Spinal cord (tissue), 10 donors: Measurements from ENCODE around the gene ENG. TPM values are rescaled to one million over a fixed set of nuclear protein-coding genes. Genes with fewer than 3 reads are reported as not detected.

Experiments
- DNase-seq, 6 donors: peaks; one replicate each; pipeline versions ENCODE4 v3.0.0 to v3.0.0-alpha.2; 2013 to 2015; ENCODE audit warnings: low spot score in 6 of 6, low read depth in 4 of 6
- H3K27ac ChIP-seq: one replicate; pipeline ENCODE4 v1.5.1; 2013; ENCODE audit warnings: low read depth, low read length, control low read depth
- H3K27me3 ChIP-seq: one replicate; pipeline ENCODE4 v1.6.1; 2013; ENCODE audit warnings: low read length; ENCODE audit not compliant: control insufficient read depth, insufficient read depth
- H3K36me3 ChIP-seq: one replicate; pipeline ENCODE4 v1.6.1; 2013; ENCODE audit warnings: low read length; ENCODE audit not compliant: control insufficient read depth, insufficient read depth
- H3K4me1 ChIP-seq: one replicate; pipeline ENCODE4 v1.6.1; 2013; ENCODE audit warnings: low read length; ENCODE audit not compliant: control insufficient read depth, insufficient read depth
- H3K4me3 ChIP-seq: one replicate; pipeline ENCODE4 v1.5.1; 2013; ENCODE audit warnings: low read depth, low read length, control low read depth
- H3K9me3 ChIP-seq: one replicate; pipeline ENCODE4 v1.6.1; 2013; ENCODE audit warnings: low read length; ENCODE audit not compliant: control insufficient read depth, insufficient read depth
- WGBS: methylation state at CpG from one replicate; pipeline ENCODE4 v1.1.5; 2013; ENCODE audit warnings: missing lambda C conversion rate; ENCODE audit not compliant: insufficient coverage; 5-methylcytosine and 5-hydroxymethylcytosine counted together
- polyA plus RNA-seq, 2 donors: library from polyadenylated mRNA; unstranded; fragments of 120-200 nt; gene quantifications; one replicate each; pipeline ENCODE4 v1.2.1, GENCODE V29; 2013; ENCODE audit not compliant: insufficient read length in 2 of 2
- total RNA-seq, 2 donors: library from RNA; depleted of rRNA in 1 of 2; stranded (reverse); fragments of 120-200 nt in 1 of 2; fragments of >200 nt in 1 of 2; gene quantifications; one replicate each; pipeline versions ENCODE4 v1.2.3 to v1.2.4, GENCODE V29; 2013 to 2014
- donor health status: healthy.

Gene ENG
- total and polyA plus RNA-seq, 4 donors: 6.3 to 46.9 (median 29.6) TPM

DNA sequence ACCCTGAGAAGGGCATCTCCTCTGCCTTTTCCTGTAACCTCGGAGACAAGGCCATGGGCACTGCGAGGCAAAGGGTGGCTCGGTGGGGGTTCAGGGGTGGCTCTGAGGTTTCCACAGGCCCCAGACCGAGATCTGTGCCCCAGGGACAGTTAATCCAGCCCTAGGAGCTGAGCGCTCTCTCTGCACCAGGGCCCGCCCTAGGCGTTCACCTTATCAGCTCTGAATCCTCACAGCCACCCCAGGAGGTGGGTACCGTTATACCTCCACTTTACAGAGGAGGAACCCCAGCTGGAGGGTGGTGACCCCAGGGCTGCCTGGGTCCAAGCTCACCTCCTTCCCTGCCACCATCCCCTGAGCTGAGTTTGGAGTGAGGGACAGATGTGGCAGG, 2.3 kb upstream of the ENG start:
- H3K27ac ChIP-seq: no peak overlapping the region
- peaks cover 41% of the 10 kb centered on the region for H3K4me1 ChIP-seq
- 95% methylated on average over 5 of the region's 8 CpGs for WGBS

GRCh38 chr9:127856094-127856728, 1.8 kb upstream of the ENG start:
- no peaks in the 10 kb centered on the region for H3K9me3 ChIP-seq
- H3K36me3 ChIP-seq: no peaks in the 10 kb centered on the region
- no peaks in the 10 kb centered on the region for H3K27me3 ChIP-seq
- no peak overlapping the region for H3K4me3 ChIP-seq
- WGBS: 64% methylated on average over 11 of the region's 11 CpGs
- H3K27ac ChIP-seq: no peak overlapping the region
- no peak for DNase-seq
- peaks cover 37% of the 10 kb centered on the region for H3K4me1 ChIP-seq

More for the DNA sequence above, 2.3 kb upstream of the ENG start:
- Histone ChIP-seq H3K9me3 (no peaks in the 10 kb centered on the region), H3K27me3 (no peaks in the 10 kb centered on the region), H3K36me3 (no peaks in the 10 kb centered on the region), H3K4me3 (no peak overlapping the region)
- DNase-seq: no peak

GRCh38 chr9:127855522-127855921, 1.1 kb upstream of the ENG start:
- Histone ChIP-seq H3K9me3 (no peaks in the 10 kb centered on the region), H3K4me1 (peaks cover 37% of the 10 kb centered on the region), H3K36me3 (no peaks in the 10 kb centered on the region), H3K27ac (no peak overlapping the region), H3K27me3 (no peaks in the 10 kb centered on the region), H3K4me3 (no peak overlapping the region)
- DNase-seq: no peak
- WGBS: 97% methylated on average over 4 of the region's 5 CpGs

DNA sequence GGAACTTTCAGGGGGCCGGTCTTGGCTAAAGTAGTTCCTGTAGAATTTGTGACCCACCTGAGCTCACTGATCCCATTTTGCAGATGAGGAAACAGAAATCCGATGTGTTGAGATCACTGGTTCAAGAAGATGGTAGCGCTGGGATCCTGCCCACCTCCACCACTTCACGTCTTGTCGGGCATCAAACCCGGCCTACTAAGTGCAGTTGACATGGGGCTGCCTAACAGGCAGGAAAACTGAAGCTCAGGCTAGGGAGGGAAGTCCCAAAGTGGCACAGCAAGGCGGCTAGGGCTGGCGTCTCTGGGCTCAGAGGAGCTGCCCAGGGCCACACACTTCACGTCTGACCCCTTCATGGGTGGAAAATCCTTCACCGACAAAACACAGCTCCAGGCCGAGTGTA, 502 bp upstream of the ENG start:
- no peaks in the 10 kb centered on the region for H3K36me3 ChIP-seq
- H3K27ac ChIP-seq: peak overlapping the region; percentile 25
- no peak for DNase-seq
- H3K27me3 ChIP-seq: no peaks in the 10 kb centered on the region
- H3K9me3 ChIP-seq: no peaks in the 10 kb centered on the region
- peaks cover 37% of the 10 kb centered on the region for H3K4me1 ChIP-seq
- WGBS: 90% methylated on average over 10 of the region's 11 CpGs
- H3K4me3 ChIP-seq: no peak overlapping the region

DNA sequence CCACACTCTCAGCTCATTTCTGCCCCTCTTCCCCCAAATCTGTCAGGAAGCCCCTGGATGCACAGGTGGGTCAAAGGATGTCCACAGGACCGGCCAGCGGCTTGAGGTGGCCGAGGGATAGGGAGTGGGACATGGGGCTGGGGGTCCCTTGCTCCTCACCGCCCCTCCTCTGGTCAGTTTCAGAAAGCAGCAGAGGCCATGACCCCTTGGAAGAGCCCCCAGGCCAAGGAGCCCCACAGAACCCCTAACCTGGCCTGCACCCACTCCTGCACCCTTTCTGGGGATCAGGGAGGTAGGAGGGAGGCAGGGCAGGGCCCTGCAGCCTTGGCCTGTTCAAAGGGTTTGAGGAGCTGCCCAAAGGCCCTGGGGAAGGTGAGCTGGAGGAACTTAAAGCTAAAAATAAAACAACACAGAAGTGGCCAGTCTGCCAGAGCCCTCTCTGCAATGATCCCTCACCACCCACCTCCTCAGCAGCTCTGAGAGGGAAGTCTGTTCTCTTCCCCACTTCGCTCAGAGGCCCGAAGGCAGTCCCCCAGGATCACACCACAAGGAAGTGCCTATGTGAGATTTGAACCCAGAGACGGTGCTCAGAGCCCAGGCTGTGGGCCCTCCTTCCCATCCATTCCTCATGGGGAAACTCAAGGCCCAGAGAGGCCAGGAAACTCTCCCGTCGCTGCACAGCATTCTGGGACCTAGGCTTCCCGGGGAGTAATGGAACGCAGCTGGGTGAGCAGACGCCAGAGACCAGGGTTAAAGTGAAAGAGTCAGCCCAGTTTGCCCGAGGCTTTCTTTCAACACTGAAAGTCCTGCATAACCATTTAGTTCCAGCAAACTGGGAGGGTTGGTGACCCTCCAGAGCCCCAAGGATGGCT, 910 bp downstream of the ENG start:
- Histone ChIP-seq H3K4me1 (peaks cover 34% of the 10 kb centered on the region), H3K36me3 (no peaks in the 10 kb centered on the region), H3K27me3 (no peaks in the 10 kb centered on the region), H3K4me3 (peak overlapping the region; percentile 42), H3K9me3 (no peaks in the 10 kb centered on the region), H3K27ac (peak overlapping the region; percentile 47)
- DNase-seq: no peak
- 65% methylated on average over 9 of the region's 13 CpGs for WGBS

DNA sequence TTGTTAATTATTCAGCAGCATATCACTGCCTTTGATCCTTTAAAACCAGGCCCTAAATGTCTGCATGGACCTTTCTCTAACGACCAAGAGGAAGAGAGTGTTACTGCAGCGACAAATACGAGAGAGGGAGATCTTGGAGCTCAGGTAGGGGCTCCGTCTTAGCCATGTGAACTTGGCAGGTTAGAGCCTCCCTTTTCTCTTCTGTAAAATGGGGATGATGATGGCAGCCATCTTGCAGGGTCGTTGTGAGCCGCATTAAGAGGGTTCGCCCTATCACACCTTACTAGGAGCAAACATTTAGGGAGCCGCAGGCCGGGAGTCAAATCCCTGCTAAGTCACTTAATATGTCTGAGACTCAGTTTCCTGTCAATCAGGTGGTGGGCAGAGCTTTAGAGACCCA, 1.6 kb downstream of the ENG start:
- no peak overlapping the region for H3K27ac ChIP-seq
- H3K9me3 ChIP-seq: no peaks in the 10 kb centered on the region
- H3K36me3 ChIP-seq: no peaks in the 10 kb centered on the region
- H3K27me3 ChIP-seq: no peaks in the 10 kb centered on the region
- 80% methylated on average over 3 of the region's 9 CpGs for WGBS
- no peak overlapping the region for H3K4me3 ChIP-seq
- H3K4me1 ChIP-seq: peaks cover 28% of the 10 kb centered on the region
- DNase-seq: no peak

- DNase-seq: no peak
- H3K27ac ChIP-seq: no peak overlapping the region
- H3K27me3 ChIP-seq: no peaks in the 10 kb centered on the region
- no peak overlapping the region for H3K4me3 ChIP-seq
- H3K9me3 ChIP-seq: no peaks in the 10 kb centered on the region
- H3K4me1 ChIP-seq: peaks cover 22% of the 10 kb centered on the region
- no peaks in the 10 kb centered on the region for H3K36me3 ChIP-seq
- 84% methylated on average over 12 of the region's 17 CpGs for WGBS
Measured at GRCh38 chr9:127850286-127850830, 4.1 kb downstream of the ENG start.

DNA sequence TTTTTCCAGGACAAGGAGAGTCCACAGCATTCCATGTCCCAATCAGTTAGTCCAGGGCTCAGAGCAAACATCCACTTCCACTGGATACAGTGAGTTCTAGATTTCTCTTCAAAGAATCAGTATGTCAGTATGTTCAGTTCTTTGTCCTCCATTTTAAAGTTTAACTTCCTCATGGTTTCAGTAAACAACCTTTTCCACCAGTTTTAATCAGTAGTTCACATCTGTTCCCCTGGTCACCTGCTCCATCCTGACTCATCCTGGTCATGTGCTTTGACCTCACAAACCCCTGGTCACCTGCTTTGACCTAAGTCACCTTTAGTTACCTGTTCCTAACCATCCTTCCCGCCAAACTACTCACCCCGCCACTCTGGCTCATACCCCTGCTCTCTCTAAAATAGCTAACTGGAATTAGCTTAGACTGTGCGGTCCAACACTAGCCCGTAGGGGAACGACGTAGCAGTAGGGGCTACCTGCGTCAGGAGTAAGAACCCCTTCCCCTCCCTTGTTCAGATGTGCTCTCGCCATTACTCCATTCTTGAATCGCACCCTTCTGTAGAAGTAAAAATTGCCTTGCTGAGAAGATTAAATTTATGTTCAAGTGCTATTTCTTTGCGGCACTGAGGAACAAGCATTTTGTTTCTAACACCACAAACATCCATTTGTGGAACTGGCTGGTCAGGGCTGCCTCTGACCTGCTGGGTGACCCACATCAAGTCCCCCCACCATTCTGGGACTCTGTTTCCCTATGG, 5.5 kb downstream of the ENG start:
- no peaks in the 10 kb centered on the region for H3K27me3 ChIP-seq
- no peak overlapping the region for H3K27ac ChIP-seq
- no peak for DNase-seq
- H3K9me3 ChIP-seq: no peaks in the 10 kb centered on the region
- H3K36me3 ChIP-seq: no peaks in the 10 kb centered on the region
- no peak overlapping the region for H3K4me3 ChIP-seq
- peaks cover 13% of the 10 kb centered on the region for H3K4me1 ChIP-seq
- 98% methylated on average over 6 of the region's 10 CpGs for WGBS

GRCh38 chr9:127847833-127848755, 6.4 kb downstream of the ENG start:
- no peaks in the 10 kb centered on the region for H3K27me3 ChIP-seq
- H3K27ac ChIP-seq: no peak overlapping the region
- WGBS: 88% methylated on average over 10 of the region's 12 CpGs
- no peak overlapping the region for H3K4me3 ChIP-seq
- DNase-seq: no peak
- H3K9me3 ChIP-seq: no peaks in the 10 kb centered on the region
- H3K36me3 ChIP-seq: no peaks in the 10 kb centered on the region
- H3K4me1 ChIP-seq: peaks cover 6% of the 10 kb centered on the region
